ENCODE measurements around the gene DYSF. TPM values are rescaled to one million over a fixed set of nuclear protein-coding genes. Genes with fewer than 3 reads are reported as not detected.

Gene DYSF
- total RNA-seq, 4 donors from 2014 or later, result 3.7 to 18.7 (median 10.6) TPM

GRCh38 chr2:71575966-71576365 lies 122.6 kb downstream of the DYSF start:
- H3K36me3 ChIP-seq, result no peaks in the 10 kb centered on the region
- no peak for DNase-seq
- no peaks in the 10 kb centered on the region for H3K4me1 ChIP-seq
- TF ChIP-seq POLR2AphosphoS5 (IDR thresholded peaks at IDR 0.05) (no peak), EP300 (IDR thresholded peaks at IDR 0.05; ENCODE audit: low read depth) (no peak), POLR2A (IDR thresholded peaks at IDR 0.05) (no peak), CTCF (IDR thresholded peaks at IDR 0.05) (no peak)
- H3K9me3 ChIP-seq, result no peaks in the 10 kb centered on the region
- no peak overlapping the region for H3K4me3 ChIP-seq
- H3K27ac ChIP-seq, result no peak overlapping the region
- H3K27me3 ChIP-seq, result no peaks in the 10 kb centered on the region
- WGBS, 2 donors (ENCODE audit: low coverage in 1 of 2), result 93 to 94% methylated on average over 3 to 5 of the region's 5 CpGs
- in situ Hi-C loops (cut with MboI; ENCODE audit: low pct_ligation_motif_present in 1 of 4, low pct_unique_long_range_greater_than_20kb in 1 of 4, low sequenced_read_pairs in 3 of 4) (no loop called here), intact Hi-C loops (cut with DNase I; ENCODE audit: low total_unique reads) (no loop called here)

GRCh38 chr2:71576541-71576940 lies 123.2 kb downstream of the DYSF start:
- no peaks in the 10 kb centered on the region for H3K9me3 ChIP-seq
- no peaks in the 10 kb centered on the region for H3K27me3 ChIP-seq
- H3K27ac ChIP-seq, result no peak overlapping the region
- intact Hi-C loops (cut with DNase I; ENCODE audit: low total_unique reads) (no loop called here), in situ Hi-C loops (cut with MboI; ENCODE audit: low pct_ligation_motif_present in 1 of 4, low pct_unique_long_range_greater_than_20kb in 1 of 4, low sequenced_read_pairs in 3 of 4) (no loop called here)
- H3K4me1 ChIP-seq, result no peaks in the 10 kb centered on the region
- H3K36me3 ChIP-seq, result no peaks in the 10 kb centered on the region
- TF ChIP-seq EP300 (IDR thresholded peaks at IDR 0.05; ENCODE audit: low read depth), result no peak
- no peak for TF ChIP-seq POLR2AphosphoS5 (IDR thresholded peaks at IDR 0.05)
- TF ChIP-seq POLR2A (IDR thresholded peaks at IDR 0.05), result no peak
- TF ChIP-seq CTCF (IDR thresholded peaks at IDR 0.05), result no peak
- 72 to 83% methylated on average over 5 to 16 of the region's 16 CpGs for WGBS, 2 donors (ENCODE audit: low coverage in 1 of 2)
- no peak for DNase-seq
- H3K4me3 ChIP-seq, result no peak overlapping the region

GRCh38 chr2:71577209-71577608 lies 123.8 kb downstream of the DYSF start:
- TF ChIP-seq CTCF (IDR thresholded peaks at IDR 0.05) (no peak), POLR2A (IDR thresholded peaks at IDR 0.05) (no peak), EP300 (IDR thresholded peaks at IDR 0.05; ENCODE audit: low read depth) (no peak), POLR2AphosphoS5 (IDR thresholded peaks at IDR 0.05) (no peak)
- Histone ChIP-seq H3K4me3 (no peak overlapping the region), H3K27ac (no peak overlapping the region), H3K27me3 (no peaks in the 10 kb centered on the region), H3K9me3 (no peaks in the 10 kb centered on the region), H3K36me3 (no peaks in the 10 kb centered on the region), H3K4me1 (no peaks in the 10 kb centered on the region)
- WGBS, 2 donors (ENCODE audit: low coverage in 1 of 2), result 85 to 88% methylated on average over 3 of the region's 3 CpGs
- intact Hi-C loops (cut with DNase I; ENCODE audit: low total_unique reads) (no loop called here), in situ Hi-C loops (cut with MboI; ENCODE audit: low pct_ligation_motif_present in 1 of 4, low pct_unique_long_range_greater_than_20kb in 1 of 4, low sequenced_read_pairs in 3 of 4) (no loop called here)
- DNase-seq, result no peak

GRCh38 chr2:71578767-71579342 lies 125.5 kb downstream of the DYSF start:
- Histone ChIP-seq H3K27me3 (no peaks in the 10 kb centered on the region), H3K27ac (peak overlapping the region in 3 of 4 donors; percentile 10 to 61 (median 57)), H3K4me1 (no peaks in the 10 kb centered on the region), H3K9me3 (no peaks in the 10 kb centered on the region), H3K36me3 (no peaks in the 10 kb centered on the region), H3K4me3 (no peak overlapping the region)
- in situ Hi-C loops (cut with MboI; ENCODE audit: low pct_ligation_motif_present in 1 of 4, low pct_unique_long_range_greater_than_20kb in 1 of 4, low sequenced_read_pairs in 3 of 4), result no loop called here
- WGBS, 2 donors (ENCODE audit: low coverage in 1 of 2), result 79 to 83% methylated on average over 9 to 20 of the region's 20 CpGs
- DNase-seq, result peak; percentile 14
- no peak for TF ChIP-seq POLR2A (IDR thresholded peaks at IDR 0.05)
- no peak for TF ChIP-seq POLR2AphosphoS5 (IDR thresholded peaks at IDR 0.05)
- TF ChIP-seq CTCF (IDR thresholded peaks at IDR 0.05), result no peak
- TF ChIP-seq EP300 (IDR thresholded peaks at IDR 0.05; ENCODE audit: low read depth), result no peak
- intact Hi-C loops (cut with DNase I; ENCODE audit: low total_unique reads), result no loop called here

Measured in transverse colon (tissue), 4 donors.